Kidney epithelial cell (primary cell): ENCODE results near the gene SSBP2. TPM values are rescaled to one million over a fixed set of nuclear protein-coding genes. Genes with fewer than 3 reads are reported as not detected.

Experiments used
- DNase-seq: peaks from one replicate; pipeline ENCODE4 v3.0.0-alpha.2; 2010; ENCODE audit warnings: low read depth
- H3K27me3 ChIP-seq: 2 replicates; pipeline ENCODE4 v1.6.0; 2011; ENCODE audit warnings: low read length; ENCODE audit not compliant: control insufficient read depth, insufficient read depth
- H3K36me3 ChIP-seq: 2 replicates; pipeline ENCODE4 v1.5.1; 2011; ENCODE audit warnings: low read length; ENCODE audit not compliant: control insufficient read depth, insufficient read depth
- H3K4me3 ChIP-seq: 2 replicates; pipeline ENCODE4 v1.5.1; 2011; ENCODE audit warnings: low read depth, mild to moderate bottlenecking, control low read depth, low read length
- total RNA-seq: library from RNA; depleted of rRNA; stranded (reverse); fragments of >200 nt; gene quantifications from 2 replicates; pipeline ENCODE4 v1.2.3, GENCODE V29; 2015
- TF ChIP-seq, protein P1 (sequence below): IDR thresholded peaks from 2 replicates; pipeline ENCODE4 v1.5.1; 2011; ENCODE audit warnings: mild to moderate bottlenecking, moderate library complexity, low read length, control low read depth, inconsistent platforms; ENCODE audit not compliant: insufficient read depth, poor library complexity, severe bottlenecking

The SSBP2 gene
- total RNA-seq, 1 donor from 2014 or later, result 5.3 TPM

DNA sequence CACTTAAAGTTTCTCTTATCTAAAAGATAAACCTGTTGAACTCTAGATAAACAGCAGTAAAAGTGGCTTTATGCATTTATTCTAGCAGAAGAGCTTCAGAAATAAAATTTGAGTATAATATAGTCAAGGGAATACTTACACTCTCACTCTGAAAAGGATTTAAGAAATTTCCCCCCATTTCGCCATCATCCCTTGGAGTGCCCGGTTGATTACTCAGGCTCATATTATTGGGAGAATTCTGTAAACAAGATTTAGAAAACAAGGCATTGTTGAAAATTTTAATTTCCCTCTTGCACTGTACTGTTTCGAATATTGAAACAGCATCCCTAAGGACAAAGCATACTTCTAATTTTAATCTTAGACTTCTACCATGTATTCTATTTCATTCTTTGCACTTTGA lies 322.5 kb downstream of the SSBP2 start:
- no peaks in the 10 kb centered on the region for H3K36me3 ChIP-seq
- TF ChIP-seq, protein P1, sequence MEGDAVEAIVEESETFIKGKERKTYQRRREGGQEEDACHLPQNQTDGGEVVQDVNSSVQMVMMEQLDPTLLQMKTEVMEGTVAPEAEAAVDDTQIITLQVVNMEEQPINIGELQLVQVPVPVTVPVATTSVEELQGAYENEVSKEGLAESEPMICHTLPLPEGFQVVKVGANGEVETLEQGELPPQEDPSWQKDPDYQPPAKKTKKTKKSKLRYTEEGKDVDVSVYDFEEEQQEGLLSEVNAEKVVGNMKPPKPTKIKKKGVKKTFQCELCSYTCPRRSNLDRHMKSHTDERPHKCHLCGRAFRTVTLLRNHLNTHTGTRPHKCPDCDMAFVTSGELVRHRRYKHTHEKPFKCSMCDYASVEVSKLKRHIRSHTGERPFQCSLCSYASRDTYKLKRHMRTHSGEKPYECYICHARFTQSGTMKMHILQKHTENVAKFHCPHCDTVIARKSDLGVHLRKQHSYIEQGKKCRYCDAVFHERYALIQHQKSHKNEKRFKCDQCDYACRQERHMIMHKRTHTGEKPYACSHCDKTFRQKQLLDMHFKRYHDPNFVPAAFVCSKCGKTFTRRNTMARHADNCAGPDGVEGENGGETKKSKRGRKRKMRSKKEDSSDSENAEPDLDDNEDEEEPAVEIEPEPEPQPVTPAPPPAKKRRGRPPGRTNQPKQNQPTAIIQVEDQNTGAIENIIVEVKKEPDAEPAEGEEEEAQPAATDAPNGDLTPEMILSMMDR, result no peak
- H3K27me3 ChIP-seq, result no peaks in the 10 kb centered on the region
- no peak overlapping the region for H3K4me3 ChIP-seq
- no peak for DNase-seq

DNA sequence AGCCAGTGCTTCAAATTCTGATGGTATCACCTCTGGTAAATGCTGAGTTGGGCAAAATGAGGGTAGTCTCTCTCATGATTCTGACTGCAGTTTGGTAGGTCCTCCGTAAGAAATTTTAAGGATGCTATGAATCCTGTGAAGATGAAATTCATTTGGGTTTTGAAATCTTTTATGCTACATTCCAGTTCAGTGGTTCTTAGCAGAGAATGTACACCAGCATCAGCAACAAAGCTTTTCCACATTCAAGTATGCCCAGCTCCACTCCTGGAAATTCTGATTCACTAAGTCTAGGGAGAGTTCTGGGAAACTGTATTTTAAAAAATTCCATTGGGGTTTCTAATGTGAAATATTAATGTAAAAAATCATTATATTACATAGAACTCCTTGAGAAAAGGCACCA lies 323.3 kb downstream of the SSBP2 start:
- TF ChIP-seq, protein P1, result no peak
- DNase-seq, result no peak
- Histone ChIP-seq H3K36me3 (no peaks in the 10 kb centered on the region), H3K4me3 (no peak overlapping the region), H3K27me3 (no peaks in the 10 kb centered on the region)

DNA sequence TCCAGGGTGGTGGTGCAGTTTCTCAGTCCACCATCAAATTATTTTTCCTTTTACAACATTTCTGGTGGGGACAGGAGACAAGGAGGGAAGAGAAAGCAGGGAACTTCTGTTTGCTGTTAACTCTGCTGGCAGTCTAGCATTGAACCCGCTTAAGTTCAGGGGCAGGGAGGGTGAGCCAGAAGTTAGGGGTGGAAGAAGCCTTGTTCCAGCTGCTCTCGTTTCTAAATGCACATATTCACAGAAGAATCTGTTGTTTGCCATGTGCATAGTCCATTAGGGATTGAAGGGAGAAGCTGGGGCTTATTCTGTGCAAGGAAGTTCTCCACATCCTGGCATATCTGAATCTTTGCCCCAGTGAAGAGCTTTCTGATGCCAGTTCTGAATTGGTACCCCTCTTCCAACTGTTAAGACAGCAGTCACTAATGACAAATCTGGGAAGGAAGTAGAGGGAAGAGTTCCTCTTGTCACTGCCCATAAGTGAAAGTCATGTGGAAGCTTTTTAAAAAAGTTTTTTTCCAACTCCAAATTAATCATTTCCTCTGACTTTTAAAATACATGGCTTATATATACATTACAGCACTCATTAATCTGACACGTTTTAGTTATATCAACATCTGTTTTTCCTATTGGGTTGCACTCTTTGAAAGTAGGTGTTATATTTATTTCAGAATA lies 324.4 kb downstream of the SSBP2 start:
- TF ChIP-seq, protein P1, result no peak
- DNase-seq, result no peak
- Histone ChIP-seq H3K36me3 (no peaks in the 10 kb centered on the region), H3K4me3 (no peak overlapping the region), H3K27me3 (no peaks in the 10 kb centered on the region)

DNA sequence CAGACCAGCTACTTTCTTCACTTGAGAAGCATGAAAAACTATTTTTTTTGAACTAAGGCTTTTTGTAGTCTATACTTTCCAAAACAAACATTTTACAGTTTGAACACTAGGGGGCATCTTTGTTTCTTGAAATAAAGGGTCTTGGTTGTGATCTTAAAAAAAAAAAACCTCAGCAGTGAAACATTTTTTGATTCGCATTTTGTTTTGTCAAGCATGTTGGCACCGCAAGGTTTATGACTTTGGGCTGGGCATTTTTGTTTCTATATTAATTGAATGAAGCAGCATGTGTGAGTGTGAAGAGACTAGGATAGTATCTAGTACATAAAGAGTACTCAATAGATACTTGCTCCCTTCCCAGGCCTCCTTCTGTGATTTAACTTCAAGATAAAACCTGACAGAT lies 325.3 kb downstream of the SSBP2 start:
- Histone ChIP-seq H3K4me3 (no peak overlapping the region), H3K27me3 (no peaks in the 10 kb centered on the region), H3K36me3 (no peaks in the 10 kb centered on the region)
- peak; percentile 26 for DNase-seq
- TF ChIP-seq, protein P1, result peak; percentile 52

DNA sequence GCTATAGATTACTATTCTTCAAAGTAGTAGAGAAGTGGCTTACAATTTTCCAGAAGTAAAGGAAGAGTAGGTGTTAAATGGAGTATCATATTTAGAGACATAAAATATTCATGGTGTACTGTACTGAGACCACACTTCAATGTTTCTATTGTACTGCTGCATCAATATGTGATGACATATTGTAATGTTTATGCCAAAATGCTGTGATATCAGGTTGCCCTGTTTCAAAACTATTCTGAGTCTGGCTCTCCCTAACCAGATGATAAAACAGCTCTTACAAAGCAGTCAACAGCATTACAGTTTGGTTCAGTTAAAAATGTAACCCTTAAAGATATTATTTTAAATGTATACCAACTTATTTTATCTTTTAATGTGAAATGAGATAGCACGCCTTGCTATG lies 326.2 kb downstream of the SSBP2 start:
- Histone ChIP-seq H3K27me3 (no peaks in the 10 kb centered on the region), H3K36me3 (no peaks in the 10 kb centered on the region), H3K4me3 (no peak overlapping the region)
- no peak for DNase-seq
- TF ChIP-seq, protein P1, result no peak

DNA sequence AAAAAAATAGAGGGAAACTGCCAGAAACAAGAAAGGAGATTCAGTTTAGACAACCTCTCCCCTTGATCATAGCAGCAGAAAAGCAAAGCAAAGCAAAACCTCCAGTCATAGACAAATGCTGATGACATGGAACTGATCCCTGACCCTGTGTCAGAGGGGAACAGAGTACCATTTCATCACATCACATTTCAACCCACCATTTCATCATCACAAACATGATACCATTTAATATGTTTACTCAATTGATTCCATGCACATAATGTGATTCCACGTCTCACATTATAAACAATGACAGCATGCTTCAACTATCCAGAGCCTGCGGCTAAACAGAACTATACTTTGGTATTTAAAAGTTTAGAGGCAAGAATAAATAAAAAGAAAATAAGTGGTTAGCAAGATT lies 328.2 kb downstream of the SSBP2 start:
- H3K27me3 ChIP-seq, result no peaks in the 10 kb centered on the region
- TF ChIP-seq, protein P1, result no peak
- DNase-seq, result no peak
- no peaks in the 10 kb centered on the region for H3K36me3 ChIP-seq
- H3K4me3 ChIP-seq, result no peak overlapping the region
